Fibroblast of upper back skin (primary cell): ENCODE results near the gene PHLDB1.
A peak's percentile ranks its signal among the peaks of the same experiment; 100 is the strongest.

Experiments
- DNase-seq: peaks from one replicate; pipeline ENCODE4 v3.0.0-alpha.2; 2013

Gene PHLDB1

DNA sequence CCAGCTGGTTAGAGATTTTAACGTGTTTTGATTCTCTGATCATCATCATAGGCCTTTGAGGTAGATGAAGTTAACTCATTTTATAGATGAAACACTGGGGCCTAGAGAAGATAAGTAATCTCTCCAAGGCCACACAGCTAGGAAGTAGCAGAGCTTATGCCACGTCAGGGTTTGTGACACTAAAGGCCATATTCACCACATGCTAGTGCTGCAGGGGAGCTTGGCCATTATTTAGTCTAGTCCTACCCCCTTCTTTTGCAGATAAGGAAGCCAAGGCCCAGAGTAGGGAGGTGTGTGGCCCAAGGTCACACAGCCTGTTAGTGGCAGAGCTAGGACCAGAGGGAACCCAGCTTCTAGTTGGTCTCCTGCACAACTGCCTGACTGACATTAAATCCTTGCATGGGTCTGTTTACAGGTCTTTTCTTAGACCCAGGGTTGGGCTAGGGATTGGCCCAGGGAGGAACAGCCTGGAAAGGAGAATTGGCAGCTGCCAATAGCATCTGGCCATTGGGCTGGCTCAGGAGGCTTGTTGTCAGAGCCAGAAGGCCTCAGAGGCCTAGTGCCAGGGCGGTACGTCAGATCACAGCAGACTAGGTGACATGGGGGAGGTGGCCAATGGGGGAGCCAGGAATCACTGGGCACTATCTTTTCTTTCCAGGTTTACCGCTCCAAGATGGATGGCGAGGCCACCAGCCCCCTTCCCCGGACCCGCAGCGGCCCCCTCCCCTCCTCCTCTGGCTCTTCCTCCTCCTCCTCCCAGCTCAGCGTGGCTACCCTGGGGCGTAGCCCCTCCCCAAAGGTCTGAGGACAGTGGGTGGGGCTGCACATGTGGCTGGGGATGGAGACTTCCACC lies 36.0 kb downstream of the PHLDB1 start:
- DNase-seq: no peak

DNA sequence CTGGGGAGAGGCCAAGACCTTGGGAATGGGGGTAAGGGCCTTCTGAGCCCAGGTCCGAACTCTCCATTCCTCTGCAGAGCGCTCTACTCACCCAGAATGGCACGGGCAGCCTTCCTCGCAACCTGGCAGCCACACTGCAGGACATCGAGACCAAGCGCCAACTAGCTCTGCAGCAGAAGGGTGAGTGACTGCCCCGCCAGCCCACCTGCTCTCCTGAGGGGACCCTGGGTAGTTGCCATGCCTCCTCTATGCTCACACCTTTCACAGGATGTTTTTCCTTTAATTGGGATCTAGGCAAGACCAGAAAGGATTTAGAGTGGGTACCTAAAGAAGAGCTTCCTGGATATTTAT lies 36.6 kb downstream of the PHLDB1 start:
- no peak for DNase-seq

DNA sequence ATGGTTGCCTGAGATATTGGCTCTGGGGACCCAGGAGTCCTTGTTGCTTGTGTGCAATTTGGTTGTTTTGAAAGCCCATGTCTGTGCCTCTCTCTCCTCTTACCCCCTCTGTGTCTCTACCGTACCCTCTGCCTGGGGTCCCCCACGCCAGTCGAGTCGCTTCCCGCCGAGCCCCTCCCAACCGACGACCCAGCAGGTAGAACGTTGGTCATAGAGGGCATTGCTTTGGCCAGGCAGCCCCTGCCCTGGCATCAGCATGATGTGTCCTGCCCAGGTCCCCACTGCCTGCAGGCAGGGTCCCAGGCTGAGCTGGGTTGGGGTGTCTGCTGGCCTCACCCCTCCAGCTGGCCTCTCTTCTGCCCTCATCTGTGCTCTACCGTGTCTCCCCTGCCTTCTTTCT lies 37.1 kb downstream of the PHLDB1 start:
- DNase-seq: no peak

DNA sequence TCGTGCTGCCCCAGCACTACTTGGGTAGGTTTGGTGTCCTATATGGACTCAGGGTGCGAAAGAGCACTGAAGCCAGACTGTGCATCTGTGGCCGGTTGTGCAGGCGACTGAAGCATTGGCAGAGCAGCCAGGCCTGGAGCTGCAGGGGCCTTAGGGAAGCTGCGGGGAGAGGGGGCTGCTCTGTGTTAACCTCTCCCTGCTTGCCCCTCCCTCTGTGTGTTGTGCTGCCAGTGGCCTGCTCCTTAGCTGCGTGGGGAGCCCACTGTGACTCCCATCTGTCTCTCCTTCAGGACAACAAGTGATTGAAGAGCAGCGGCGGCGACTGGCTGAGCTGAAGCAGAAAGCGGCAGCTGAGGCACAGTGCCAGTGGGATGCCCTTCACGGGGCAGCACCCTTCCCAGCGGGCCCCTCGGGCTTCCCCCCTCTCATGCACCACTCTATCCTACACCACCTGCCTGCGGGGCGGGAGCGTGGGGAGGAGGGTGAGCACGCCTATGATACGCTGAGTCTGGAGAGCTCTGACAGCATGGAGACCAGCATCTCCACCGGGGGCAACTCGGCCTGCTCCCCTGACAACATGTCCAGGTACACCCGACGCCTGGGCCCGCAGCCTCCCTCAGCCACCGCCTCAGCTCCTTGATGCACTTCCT lies 37.8 kb downstream of the PHLDB1 start:
- DNase-seq: no peak

DNA sequence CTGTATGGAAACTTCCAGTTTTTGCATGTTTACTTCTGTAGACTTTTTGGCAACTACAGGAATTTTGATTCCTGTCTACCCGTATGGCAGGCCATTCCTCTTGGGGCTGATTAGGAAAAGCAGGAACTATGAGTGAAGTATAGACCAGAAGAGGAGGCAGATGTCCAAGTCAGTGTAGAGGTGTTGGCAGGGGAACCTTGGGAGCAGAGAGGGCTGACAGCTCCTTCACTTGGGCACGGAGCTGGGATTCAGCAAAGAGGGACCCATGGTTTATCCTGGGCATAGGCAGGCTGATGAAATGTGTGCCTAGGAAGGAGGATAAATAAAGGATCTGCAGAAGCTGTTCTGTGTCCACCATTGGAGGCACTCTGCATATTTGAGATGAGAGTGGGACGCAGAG lies 39.0 kb downstream of the PHLDB1 start:
- DNase-seq: no peak

DNA sequence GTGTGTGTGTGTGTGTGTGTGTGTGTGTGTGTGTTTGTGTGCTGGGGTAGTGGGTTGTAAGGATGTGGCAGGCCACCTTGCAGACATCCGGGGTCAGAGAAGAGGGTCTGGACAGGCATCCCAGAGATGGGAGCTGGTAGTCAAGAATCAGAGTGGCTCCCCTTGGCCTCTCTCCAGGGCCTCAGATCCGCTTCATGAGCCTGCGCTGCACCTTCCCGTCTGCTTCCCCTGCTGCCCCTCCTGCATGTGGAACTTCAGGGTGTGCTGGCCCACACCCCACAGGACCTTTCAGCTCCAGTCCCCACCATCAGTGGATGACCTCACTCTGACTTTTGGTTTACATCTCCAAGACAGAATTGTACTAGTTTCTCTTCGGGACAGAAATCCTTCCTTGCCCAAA lies 40.9 kb downstream of the PHLDB1 start:
- no peak for DNase-seq

DNA sequence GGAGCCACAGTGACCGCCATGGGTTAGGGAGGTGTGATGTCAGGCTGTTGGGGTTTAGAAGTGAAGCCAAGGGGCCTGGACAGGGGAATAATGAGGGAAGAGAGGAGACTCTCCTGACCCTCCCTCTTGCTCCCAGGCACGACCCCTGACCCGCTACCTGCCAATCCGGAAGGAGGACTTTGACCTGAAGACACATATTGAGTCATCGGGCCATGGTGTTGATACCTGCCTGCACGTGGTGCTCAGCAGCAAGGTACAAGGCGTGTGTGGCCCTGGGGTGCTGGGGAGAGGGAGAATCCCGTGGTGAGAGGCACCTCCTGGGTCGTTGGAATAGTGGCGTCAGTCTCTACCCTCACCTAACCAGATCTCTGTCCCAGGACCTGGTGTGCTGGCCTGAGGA lies 42.5 kb downstream of the PHLDB1 start:
- no peak for DNase-seq

DNA sequence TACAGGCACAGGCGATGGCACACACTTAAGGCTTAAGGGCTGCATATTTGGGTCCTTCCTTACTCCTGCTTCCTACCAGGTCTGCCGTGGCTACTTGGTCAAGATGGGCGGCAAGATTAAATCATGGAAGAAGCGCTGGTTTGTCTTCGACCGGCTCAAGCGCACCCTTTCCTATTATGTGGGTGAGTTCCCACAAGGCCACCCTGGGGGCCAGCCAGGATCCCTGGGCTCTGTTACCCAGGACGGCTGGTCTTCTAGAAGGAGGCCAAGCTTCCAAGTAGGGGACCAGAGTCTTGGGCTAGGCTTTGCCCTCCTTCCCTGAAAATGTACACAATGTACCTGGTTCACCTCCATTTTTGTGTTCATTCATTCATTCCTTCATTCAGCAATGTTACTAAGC lies 43.0 kb downstream of the PHLDB1 start:
- no peak for DNase-seq

DNA sequence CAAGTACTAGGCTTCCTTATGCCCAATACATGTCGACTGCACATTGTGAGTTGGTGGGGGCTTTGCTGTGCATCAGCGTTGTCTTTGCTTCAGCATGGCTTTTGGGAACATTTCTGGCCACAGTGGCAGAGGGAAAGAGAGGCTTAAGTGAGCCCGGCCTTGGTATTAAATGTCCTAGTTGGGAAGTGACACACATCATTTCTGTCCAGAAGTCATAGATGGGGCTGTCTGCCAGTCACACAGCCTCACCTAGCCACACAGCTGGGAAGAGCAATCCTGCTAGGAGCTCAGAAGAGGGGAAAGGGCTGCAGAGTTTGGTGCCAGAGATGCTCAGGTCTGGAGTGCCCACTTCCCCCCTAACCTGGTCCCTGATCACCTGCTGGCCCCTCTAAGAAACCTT lies 44.4 kb downstream of the PHLDB1 start:
- DNase-seq: no peak

DNA sequence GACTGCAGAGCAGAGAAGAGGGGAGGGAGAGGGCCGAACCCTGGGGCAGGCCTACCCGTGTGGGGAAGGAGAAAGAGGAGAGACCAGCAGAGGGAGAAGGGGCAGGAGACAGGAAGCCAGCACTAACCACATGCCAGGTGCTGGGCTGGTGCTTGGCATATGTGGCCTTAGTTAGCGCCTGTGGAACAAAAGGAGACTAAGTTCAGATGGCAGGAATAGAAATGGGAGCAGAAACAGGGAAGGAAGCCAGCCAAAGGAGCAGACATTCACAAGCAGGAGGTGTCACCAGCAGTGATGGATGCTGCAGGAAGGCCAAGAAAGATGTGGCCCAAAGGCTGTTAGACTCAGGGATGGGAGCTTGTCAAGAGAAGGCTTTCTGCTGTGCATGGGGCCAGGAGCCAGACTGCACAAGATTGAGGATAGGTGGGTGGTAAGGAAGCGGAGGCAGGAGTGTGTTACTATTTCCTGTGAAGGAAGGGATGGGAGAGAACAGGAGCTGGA lies 45.3 kb downstream of the PHLDB1 start:
- DNase-seq: no peak

DNA sequence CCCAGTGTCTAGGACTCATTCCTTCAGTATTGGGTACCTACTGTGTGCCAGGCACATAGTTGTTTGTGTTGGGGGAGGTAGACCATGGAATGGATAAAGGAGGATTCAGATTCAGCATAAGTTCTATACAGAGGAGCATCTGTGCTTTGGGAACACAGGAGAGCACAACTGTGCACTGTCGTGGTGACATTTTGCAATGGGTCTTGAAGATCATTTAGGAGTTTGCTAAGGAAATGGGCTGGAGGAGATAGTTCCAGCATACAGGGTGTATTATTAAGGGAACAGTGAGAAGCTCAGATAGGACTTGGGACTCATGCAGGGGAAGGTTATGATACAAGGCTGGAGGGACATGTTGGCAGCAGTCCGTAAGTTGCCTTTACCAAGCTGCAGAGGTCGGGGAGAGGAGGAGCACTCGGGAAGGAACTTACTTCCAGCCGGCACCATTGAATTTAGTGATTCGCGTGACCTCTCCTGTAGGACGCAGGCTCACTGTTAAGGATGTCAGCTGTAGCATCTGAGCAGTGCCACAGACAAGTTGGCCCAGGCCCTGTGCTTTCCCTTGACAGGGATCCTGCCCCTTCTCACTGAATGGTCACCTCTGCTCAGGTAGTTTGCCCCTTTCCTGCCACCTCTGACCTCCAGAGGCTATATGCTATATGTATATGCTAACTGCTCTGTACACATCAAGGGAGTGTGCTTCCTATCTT lies 46.4 kb downstream of the PHLDB1 start:
- no peak for DNase-seq

DNA sequence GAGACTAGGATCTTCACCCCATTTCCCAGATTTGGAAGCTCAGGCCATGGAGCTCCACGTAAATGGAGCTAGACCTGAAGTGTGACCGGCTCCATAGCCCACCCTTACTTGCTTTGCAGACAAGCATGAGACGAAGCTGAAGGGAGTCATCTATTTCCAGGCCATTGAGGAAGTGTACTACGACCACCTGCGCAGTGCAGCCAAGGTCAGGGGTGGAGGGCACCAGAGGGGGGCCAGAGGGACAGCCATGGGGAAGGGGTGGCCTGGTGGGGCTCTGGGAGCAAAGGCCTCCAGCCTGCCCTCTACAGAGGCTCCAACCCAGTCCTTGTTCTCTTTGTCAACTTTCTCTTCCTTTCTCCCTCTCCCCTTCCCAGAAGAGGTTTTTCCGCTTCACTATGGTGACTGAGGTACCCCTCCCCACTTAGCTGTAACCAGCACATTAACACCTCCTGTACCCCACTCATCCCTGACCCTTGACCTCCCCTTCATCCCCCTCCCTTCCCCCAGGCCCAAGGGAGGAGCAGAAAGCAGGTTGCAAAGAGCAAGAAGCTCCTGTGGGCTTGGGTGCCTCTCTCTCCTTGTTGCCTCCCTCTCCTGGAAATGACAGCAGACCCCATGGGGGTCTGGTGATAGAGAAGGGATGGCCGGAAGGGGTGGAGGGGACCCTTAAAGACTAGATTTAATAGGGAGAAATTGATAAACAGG lies 48.2 kb downstream of the PHLDB1 start:
- no peak for DNase-seq

DNA sequence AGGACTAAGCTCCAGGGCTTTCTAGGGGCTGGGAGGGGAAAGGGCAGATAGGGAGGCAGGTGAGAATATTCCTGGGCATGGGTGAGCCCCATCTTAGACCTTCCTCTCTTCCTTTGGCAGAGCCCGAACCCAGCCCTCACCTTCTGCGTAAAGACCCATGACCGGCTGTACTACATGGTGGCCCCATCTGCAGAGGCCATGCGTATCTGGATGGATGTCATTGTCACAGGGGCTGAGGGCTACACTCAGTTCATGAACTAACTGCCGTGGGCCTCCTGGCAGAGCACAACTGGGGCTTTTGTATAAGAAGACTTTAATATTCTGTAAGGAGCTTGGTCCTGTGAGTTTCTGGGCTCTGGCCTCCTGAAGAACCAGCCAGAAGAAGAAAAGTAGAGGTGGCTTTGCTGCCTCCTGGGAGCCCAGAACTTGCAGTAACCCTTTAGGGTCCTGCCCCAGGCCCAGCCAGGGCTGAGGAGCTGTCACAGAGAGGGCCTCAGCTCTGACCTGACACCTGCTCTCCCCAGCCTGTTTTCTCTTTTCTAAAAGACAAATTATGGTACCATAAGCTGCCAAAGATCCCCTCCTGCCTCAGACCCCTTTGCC lies 49.2 kb downstream of the PHLDB1 start:
- DNase-seq: no peak

DNA sequence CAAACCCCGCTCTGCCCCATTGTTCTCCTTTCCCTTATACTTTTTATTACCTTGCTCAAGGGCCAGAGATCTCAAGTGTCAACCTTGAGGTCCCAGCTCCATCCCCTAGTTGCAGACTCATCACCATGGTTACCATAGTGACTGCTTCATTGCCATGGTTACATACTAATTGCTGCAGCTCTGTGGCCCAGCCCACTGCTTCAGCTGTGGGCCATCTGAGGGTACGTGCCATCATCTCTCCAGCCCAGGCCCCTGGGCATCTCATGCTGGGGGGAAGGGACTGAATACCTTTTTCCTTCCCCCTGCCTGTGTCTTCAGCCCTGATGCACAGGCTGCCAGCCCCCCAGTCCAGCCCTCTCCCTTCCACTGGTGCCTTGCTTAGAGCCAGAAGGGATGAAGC lies 49.8 kb downstream of the PHLDB1 start:
- DNase-seq: no peak

DNA sequence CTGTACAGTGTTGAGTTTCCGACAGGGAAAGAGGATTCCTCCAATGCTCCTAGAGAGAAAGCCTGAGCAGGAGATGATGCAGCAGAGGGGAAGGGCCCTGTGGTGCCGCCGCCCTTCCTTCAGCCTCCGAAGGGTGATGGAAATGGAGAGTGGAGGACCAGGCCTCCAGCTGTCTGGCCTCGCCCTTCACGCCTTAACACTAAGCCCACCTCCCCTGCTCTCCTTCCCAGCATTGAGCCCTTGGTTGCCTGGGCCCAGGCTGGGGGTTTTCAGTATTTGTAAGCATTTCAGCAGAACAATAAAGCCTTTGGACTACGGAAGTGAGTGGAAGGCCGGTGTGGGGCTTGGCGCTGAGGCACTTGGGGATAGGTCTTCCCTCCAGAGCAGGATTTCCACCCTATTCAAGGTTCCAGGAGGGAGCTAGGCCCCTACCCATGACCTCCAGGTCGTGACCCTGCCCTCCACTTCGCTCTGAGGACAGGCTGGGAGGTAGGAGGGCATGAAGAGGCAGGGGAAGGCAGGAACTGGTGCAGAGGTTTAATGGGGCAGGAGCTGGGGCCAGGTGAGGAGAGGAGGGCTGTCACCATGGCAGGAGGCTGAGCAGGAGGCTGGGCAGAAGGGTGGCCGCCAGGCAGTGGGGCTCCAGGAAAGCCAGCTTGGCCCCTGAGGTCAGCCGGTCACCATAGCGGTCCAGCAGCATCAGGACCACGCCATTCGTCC lies 50.5 kb downstream of the PHLDB1 start:
- no peak for DNase-seq

DNA sequence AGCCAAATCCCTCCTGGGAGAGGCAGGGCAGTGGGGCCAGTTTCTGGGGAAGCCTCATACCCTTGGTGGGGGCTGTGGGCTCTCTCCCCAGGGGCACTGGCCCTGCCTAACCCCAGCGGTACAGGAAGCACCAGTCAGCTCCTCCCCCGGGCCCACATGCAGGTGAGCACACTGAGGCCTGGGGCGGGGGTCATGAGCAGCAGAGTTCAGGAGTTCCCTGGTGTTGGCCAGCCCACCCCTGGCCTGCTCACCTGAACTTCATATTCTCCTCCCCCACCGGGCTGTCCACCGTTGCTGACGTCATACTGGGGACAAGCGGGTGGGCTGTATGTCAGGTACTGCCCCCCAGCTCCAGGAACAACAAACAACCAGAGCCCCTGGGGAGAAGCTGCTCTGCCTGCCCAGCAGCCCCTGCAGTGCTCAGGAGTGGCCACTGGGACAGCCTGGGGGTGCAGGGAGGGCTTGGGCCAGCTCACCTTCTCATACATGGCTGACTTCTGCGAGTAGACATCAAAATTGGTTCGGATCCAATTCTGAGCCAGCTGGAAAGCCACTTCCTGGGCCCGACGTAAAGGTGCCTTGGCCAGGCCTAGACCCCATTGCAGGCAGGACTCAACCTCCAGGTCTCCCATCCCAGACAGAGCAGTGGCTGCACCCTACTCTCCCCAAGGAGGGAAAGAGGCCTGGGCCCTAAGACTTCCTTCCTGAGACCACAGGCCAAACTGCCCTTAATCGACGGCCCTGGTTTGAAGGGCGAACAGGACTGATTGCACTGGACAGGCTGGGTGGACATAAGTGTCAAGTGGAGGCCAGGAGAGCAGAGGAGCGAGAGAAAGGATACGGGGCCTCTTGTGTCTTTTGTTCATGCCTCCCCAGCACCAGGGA lies 51.3 kb downstream of the PHLDB1 start:
- no peak for DNase-seq

DNA sequence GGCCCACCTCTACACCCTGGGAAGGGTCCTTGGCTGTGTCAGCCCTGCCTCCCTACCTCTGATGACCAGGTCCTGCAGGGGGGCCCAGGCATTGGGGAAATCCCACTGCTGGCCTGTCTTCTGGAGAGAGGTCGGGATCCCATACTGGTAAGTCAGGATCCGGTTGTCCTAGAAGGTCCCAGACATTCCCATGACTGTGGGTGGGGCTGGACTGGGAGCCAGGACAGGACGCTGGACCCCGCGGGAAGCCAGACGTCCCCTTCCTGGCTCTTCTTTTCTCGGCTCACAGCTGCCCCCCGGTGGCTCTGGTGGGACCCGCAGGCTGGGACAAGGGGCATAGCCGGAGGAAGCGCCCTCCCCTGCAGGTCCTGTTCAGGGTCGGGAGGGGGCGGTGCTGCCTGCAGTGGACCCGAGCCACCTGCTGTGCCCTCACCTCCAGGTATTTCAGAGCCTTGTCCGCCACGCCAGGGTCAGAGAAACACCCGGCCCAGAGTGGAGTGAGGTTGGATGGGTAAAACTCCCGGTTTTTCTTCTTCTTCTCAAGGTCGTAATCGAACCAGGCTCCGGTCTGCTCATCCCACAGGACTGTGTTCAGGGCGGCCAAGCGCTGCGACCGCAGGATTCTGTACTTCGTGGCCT lies 52.0 kb downstream of the PHLDB1 start:
- DNase-seq: peak; percentile 80

DNA sequence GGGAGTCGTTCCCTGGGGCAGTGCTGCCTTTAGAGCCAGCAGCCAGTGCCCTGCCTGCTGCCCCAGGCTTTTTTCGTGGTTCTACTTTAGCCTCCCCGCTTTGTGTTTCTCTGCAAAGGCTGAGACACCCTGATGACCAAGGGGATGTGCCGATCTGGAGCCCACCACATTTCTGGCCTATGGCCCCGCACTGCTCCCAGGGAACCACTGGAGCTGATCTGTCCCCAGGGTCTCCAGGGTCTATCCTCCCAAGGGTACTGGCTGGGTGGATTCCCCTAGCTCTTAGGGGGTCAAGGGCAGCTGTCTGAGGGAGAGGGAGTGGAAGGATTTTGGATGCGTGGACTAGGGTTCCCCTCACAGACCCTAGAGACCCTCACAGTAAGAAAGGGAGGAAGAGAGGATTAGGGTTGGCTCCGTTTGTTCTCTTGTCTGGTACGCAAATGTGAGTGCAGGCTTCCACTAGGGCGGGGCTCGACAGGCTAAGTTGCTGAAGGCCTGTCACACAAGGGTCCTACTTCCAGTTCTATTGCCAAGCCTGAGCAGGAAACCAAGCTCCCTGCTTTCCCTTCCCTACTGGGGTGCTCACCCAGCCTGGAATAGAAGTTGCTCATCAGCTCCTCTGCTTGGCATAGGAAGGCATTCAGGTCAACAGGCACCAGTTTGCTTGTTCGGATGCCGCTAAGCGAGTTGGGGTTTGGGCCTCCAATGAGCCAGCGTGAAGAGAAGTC lies 52.7 kb downstream of the PHLDB1 start:
- no peak for DNase-seq

DNA sequence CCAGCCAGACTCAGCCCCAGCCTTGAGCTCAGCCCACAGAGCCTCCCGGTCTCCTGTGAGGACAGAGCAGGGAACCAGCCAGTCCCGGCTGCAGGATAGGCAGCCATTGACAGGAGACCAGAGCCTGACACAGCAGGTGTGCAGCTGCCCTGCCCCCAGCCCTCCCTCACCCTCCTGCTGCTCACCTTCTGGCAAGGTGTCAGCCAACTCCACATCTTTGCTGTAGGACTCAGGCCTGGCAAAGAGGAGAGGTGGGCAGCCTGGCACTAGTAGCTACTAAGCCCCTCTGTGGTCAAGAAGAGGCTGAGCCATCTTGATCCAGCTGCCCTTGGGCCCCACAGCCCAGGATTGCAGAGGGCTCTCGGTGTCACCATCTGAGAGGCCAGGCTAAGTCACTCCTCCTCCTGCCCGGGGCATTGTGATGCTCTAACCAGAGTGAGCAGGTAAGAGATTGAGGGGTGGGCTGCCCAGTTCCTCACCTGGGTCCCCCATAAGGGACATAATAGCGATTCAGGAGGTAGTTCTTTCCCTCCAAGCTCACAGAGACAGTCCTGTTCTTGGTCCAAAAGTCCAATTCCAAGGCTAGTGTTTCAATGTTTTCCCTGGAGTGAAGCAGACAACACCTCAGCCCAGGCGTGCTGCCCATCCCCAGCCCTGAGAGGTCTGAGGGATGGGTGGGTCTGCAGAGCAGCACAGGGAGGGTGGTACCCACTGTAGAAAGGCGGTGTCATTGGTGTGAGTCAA lies 53.4 kb downstream of the PHLDB1 start:
- no peak for DNase-seq
